AG08396 (cell line): ENCODE data around the gene CPB2.

ENCODE experiments used
- DNase-seq: peaks from one replicate; pipeline ENCODE4 v3.0.0; 2012; ENCODE audit warnings: low spot score, mixed read lengths

CPB2 gene, protein sequence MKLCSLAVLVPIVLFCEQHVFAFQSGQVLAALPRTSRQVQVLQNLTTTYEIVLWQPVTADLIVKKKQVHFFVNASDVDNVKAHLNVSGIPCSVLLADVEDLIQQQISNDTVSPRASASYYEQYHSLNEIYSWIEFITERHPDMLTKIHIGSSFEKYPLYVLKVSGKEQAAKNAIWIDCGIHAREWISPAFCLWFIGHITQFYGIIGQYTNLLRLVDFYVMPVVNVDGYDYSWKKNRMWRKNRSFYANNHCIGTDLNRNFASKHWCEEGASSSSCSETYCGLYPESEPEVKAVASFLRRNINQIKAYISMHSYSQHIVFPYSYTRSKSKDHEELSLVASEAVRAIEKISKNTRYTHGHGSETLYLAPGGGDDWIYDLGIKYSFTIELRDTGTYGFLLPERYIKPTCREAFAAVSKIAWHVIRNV

DNA sequence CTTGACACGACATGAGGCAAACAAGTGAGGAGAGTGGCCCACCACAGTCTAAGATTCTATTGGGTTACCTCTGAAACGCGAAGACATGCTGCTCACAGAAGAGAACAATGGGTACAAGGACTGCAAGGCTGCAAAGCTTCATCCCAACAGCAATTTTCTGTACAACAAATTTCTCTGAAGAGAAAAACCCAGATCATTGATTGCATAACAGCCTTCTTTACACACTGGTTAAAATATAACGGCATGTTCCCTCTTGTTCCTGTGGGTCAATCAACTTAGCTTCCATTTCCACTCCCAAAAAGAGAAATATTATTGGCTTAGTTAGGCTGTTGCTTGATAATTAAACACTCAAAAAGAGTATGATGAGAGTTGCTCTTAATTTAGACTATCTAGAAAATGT, at the start of gene CPB2:
CPB2 (minus strand) TSS at position 166 of the 400 bp plus-strand sequence; CDS start at position 142, 24 bp downstream.
- no peak for DNase-seq

DNA sequence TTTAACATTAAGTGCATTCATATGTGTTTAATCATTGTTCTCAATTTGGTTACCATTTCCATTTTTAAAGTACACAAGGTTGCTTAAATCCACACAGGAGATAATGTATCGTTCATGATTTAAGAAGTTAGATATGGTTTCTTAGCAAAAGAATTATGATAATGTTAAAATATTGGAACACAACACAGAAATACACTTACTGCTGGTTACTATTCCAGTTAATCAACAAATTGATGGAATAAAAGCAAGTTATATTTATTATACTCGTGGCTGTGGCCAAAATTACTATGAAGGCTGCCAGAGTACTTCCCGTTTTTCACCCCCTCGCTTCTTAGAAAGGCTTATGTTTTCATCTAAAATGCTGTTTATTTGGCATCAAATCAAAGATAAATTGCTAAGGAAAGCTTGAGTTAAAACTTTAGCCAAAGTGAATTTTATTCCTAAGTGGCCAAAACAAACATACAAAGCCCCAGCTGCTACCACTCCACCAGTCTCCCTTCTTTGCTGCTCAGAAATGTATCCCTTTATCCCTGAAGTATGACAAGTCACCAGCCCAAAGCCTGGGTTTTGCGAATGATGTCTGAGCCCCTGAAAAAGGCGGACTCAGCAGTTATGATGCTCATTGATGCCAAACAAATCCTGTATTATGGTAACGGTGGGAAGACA, 49.4 kb upstream of the CPB2 start:
- no peak for DNase-seq

GRCh38 chr13:46152627-46153328, 47.9 kb upstream of the CPB2 start:
- no peak for DNase-seq

- no peak for DNase-seq
These were observed 45.4 kb upstream of the CPB2 start for GRCh38 chr13:46150134-46150693.

DNA sequence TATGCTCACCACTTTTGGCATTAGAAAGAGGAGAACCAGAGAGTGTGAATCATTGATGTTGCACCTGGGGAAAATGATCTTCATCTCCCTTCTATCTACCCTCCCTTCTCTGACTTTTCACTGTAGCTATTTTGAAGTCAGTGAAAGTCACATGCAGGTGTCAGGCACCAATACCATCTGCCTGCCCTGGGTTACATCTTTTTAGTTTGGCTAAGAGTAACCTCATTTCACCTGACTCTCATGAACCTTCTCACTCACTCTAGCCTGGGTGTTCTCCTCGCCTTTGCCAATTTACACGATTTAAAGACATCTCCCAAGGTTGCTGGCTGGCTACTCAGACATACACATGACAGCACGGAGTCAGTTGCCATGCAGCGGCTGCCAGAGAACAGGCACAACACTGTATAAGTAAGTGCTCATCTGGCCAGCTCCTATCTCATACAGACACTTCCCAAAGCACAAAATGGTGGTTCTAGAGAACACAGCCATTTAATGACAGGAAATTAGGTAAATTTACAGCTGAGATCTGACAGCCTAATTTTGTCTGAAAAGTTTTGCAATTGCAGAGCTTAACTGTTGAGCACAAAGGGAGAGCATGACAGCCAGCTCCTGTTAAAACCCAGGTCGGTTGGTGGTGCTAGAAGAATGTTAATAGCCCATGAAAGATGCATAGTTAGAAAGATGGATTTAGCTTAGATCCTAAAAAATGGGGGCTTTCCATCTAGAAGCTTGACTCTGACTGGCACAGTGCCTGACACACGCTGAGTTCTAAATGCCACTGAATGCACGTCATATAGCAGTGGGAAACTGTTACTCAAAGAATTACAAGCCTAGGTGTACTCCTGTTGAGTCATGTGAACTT, 44.7 kb upstream of the CPB2 start:
- DNase-seq: no peak

DNA sequence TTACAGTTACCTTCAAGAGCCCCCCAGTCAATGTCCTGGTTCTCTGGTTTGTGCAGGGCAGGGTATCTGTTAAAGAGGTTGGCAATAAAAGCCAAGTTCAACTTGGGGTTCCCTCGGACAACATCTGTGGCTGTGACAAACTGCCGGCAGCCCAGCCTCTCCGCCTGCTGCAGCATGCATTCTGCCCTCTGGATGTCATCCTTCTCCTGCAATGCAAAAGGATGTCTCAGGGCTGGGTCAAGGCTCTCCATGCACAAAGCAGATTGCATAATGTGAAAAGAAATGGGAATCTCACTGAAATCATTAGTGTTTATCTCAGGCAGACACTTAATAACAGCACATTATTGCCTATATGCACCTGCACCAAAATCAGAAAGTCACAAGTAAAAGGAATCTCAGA, 42.1 kb upstream of the CPB2 start:
- DNase-seq: no peak

GRCh38 chr13:46145950-46146349, 41.1 kb upstream of the CPB2 start:
- no peak for DNase-seq

GRCh38 chr13:46145135-46145534, 40.3 kb upstream of the CPB2 start:
- DNase-seq: no peak

- DNase-seq: no peak
These were observed 38.4 kb upstream of the CPB2 start for GRCh38 chr13:46143184-46143701.

DNA sequence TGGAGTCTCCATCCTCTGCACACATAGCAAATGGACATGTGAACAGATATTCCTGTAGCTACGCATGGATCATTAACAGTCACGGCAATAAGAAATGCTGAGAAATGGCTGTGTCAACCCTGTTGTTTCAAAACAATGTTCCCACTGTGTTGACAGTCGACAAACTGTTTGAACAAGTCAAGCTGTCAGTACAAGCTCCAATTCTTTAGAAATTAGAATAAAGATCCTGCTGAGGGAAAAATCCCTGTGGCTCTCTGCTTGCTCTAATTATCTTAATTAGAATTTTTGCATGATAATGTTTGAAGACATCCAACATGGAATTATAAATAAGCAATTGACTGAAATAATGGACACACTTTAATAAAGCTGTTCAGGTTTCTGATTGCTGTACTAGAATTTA, 37.9 kb upstream of the CPB2 start:
- DNase-seq: no peak

- DNase-seq: no peak
These were observed 35.2 kb upstream of the CPB2 start for GRCh38 chr13:46140044-46140443.

DNA sequence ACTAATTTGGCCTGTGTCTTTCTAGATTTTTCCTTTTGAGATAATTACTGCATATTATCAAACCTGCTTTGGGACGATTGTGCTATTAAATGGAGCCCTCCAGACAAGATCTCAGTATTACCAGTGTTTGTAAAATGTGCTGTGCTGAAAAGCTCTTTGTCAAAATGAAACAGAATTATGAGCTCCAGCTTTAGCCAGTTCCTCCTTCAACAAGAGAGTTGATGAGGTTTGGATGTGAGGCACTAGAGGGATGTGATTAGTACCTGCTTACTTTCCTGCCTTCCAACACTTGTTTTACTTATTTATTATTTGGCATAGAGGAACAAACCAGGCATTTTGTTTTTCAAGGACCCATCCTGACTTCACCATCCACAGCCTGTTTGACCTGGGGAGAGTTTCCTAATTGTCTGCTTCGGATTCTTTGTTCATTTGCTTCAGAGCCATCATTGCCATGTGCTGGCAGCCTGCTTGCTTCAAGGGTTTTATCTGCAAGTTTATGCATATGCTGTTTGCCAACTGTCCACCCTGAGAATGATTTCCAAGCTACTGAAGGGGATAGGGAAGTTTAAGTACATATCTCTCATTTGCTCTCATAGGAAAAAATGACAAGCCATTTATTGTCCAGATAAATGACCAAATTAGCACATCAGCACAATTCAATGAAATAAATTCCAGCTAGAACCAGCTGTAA, 32.9 kb upstream of the CPB2 start:
- no peak for DNase-seq

- no peak for DNase-seq
These were observed 31.9 kb upstream of the CPB2 start for GRCh38 chr13:46136688-46137087.

DNA sequence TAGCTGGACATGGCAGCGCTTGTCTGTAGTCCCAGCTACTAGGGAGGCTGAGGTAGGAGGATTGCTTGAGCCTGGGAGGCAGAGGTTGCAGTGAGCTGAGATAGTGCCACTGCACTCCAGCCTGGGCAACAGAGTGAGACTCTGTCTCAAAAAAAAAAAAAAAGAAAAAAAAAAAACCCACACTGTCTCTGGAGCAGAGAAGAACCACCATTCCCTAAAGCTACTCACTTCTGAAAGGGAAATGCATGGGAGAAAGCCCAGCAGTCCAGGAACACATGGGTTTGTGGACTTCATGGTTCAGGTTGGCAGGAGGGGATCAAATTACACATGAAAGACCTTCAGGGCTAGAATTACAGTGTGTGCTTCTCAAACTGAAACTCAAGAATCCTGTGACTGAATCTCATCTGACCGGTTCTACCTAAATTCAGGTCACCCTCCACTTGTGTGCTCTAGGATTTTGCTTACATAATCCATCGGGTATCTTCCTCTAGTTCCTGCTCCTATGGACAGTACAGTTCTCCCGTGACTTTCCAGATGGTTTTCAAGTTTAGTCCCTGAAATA, 30.2 kb upstream of the CPB2 start:
- DNase-seq: no peak

DNA sequence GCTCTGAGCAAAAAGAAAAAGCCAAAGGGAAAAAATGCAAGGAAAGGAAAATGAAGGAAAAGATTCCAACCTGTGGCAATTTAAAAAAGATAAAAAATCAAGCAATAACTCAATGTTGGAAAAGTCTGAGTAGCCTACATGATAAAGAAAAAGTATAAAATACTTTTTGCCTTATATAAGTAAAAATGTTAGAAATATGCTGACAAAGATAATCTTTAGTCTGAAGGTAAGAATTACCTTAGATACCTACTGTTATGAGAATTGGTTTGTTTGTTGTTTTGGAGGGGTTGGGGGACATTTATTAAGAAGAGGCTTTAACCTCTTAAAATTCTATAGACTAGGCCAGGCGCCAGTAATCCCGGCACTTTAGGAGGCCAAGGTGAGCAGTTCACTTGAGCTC, 29.7 kb upstream of the CPB2 start:
- DNase-seq: no peak

DNA sequence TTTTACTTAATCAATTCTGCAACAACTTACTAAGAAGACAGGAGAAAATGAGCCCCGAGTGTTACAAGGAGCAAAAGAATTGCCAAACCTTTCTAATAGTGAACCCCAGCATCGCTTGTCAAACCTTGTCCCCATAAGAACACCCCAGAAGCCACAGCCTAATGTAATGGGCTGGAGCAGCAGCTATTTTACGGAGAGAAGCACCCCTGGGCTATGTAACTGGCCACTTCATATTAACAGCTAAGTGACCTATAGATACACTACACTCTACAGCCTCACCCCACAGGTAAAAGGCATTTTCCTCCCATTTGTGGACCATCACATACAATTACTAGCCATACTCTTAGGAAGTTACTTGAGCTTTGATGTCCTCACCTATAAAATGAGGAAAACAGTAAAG, 27.3 kb upstream of the CPB2 start:
- no peak for DNase-seq

GRCh38 chr13:46131705-46132104, 26.9 kb upstream of the CPB2 start:
- DNase-seq: no peak

GRCh38 chr13:46129955-46130618, 25.3 kb upstream of the CPB2 start:
- DNase-seq: no peak

- DNase-seq: no peak
These were observed 24.3 kb upstream of the CPB2 start for GRCh38 chr13:46129124-46129523.
